Measurements from ENCODE around the gene CHMP2B.

Gene CHMP2B, protein sequence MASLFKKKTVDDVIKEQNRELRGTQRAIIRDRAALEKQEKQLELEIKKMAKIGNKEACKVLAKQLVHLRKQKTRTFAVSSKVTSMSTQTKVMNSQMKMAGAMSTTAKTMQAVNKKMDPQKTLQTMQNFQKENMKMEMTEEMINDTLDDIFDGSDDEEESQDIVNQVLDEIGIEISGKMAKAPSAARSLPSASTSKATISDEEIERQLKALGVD

DNA sequence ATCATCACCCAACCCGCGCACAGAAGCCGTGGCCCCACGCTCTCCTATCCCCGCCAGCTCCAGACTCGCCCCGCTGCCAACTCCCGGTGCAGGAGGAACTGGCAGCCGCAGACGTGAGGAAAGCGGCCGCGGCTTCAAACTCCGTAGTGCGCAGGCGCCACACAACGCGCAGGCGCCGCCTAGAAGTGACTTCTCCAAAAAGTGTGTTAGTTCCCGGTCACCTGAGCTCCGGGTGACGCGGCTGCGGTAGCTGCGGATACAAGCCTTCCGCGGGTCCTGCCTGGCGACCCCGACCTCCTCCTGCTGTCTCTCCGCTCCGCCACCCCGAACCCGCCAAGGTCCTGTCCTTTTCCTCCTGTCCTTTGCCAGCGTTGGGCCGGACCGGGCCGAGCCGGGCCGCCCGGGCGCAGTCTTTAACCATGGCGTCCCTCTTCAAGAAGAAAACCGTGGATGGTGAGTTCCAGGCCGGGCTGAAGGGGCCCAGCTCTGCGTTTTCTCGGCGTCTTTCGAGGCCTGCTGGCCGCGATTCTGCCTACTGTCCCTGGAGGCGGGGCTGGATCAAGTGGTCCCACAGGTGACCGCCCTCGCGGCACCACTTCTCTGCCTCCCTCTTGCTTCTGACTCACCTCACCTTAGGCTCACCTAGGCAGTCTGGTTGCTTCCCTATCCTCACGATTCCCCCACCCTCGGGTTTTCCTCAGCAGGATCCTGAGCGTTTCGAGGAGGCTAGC, at the start of gene CHMP2B:
TSS of gene CHMP2B (plus strand) at position 206 of the 731 bp plus-strand sequence. CDS start at position 420, 214 bp downstream.
- peak; percentile 93 for DNase-seq (ENCODE audit: low read depth)

DNA sequence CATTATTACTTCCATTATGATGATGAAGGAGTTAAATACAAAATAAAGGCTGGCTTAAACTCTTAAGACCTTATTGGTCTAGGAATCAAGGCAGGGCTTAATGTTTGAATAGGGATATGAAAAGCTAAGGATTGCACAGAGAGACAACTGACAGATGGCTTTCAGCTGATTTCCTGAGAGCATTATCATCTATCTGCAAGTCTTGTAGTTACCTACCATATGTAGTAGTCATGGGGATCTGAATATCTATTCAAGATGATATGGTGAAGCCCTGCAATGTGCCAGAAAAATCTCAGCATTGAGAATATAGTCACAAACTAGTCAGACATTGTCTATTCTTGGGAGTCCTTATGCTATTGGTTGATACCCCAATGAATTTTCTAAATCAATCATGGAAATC, 47.5 kb upstream of the CHMP2B start:
- DNase-seq (ENCODE audit: low read depth): no peak

DNA sequence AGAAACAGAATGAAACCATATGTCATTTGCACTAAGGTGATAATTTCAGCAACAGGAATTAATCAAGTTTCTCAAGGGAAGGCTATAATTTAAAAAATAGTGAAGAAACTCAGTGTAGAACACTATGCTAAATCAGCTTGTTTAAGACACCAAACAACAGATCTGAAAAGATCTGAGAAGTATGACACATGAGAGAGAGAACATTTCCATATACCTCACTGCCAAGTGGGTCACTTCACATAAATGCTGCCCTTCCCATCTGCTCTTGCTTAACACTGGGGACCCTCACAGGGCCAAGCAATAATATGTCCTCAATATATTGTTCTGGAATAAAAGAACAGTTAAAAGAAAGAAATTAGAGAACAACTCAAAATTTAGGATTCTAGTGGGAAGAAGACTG, 45.6 kb upstream of the CHMP2B start:
- DNase-seq (ENCODE audit: low read depth): no peak

DNA sequence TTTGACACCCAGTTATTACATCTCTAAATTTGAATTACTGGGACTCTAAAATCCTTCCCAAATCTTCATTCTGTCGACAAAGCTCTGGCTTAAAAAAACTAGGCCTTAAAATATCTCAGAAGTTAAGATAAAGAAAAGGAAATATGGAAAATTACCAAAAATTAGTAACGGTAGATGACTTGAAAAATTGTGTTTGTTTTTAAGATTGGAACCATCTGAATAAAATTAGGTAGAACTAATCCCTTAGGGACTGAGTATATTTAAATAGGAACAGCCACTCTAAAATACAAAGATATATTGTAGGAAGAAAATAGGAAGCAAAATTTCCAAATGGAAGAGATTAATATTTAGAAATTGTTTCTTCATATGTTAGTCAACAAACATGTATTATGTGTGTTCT, 45.1 kb upstream of the CHMP2B start:
- DNase-seq (ENCODE audit: low read depth): no peak

DNA sequence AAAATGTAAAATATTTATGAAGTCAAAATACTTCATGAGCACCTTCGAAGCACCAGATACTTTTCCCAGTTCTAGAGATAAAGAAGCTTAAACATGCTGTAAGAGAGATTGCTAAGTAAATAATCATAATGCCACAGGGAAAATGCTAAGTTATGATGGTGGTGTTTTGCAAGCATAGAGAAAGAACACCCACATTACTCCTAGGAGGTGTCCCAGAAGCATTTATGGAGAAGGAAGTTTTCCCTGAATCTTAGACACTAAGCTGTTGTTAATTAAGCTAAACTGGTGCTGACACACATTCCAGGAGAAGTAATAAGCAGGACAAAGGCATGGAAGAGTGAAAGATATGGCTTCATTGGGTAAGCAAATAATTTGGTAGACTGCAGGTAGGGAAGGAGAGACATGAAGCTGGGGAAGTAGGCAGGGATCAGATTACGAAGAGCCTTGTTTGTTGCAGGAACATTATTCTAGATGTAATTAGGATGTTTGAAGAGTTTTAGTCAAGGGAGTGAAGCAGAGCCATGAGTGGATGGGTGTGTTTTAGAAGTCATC, 40.4 kb upstream of the CHMP2B start:
- DNase-seq (ENCODE audit: low read depth): no peak

DNA sequence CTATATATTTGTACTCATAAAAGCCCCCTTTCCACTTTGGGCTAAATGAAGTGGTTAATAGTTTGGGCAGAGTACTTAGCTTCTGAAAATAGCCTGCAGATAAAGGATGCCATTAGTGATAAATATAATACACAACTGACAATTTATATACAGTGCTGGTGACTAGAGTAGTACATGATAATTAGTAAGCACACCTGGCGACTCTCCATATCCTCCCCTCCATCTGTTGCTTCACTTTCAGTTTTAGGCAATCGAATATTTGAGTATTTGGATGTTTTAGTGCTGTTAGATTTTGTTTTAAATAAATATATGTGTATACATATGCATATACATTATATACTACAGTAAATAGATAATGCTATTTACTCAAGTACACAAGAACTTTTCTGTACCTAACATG, 35.9 kb upstream of the CHMP2B start:
- no peak for DNase-seq (ENCODE audit: low read depth)

DNA sequence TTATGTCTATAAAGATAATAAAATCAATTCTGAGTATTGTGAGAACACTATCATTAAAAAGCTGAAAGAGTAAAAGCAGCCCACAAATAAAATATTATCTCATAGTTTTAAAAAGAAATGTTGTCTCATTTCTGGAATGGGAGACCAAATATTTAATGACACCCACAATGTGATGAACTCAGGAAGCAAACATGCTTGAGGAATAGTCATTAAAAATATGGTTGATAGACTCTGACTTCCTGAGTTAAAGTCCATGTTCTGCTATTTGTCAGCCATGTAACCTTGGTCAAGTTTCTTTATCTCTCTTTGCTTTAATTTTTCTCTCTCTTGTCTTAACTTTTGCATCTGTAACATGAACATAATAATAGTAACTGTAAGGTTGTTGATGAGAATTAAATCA, 35.5 kb upstream of the CHMP2B start:
- no peak for DNase-seq (ENCODE audit: low read depth)

DNA sequence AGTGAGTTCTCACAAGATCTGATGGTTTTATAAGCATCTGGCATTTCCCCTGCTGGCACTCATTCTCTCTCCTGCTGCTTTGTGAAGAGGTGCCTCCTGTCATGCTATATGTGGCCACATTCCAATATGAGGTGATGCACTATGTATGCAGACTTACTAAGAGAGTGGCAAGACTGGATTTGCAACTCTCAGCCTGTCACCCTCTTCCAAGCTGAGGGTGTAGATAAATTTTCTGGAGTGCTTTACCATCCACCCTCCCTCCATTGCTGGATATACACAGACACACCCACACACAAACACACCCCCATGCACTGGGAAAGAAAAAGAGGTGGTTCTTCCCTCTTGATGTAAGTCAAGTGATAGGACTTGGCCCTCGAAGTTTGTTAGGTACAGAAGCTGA, 30.2 kb upstream of the CHMP2B start:
- no peak for DNase-seq (ENCODE audit: low read depth)

DNA sequence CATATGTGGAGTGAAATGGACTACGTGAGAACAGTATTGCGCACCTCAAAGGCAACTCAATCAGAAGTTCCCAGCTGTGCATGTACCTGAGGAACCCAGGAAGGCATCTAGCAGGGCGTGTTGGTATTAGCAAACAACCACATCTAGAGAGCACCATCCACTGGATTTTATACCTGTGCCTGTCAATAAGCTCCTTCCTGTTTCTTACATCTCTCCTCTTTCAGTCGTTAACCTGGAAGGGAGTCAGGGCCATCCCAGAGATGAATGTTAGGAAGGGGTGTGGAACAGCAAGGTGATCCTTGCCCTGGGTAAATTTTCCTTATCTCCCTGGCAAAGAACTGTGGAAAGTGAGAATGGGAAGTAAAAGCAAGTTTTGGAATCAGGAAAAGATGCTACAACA, 29.6 kb upstream of the CHMP2B start:
- no peak for DNase-seq (ENCODE audit: low read depth)

DNA sequence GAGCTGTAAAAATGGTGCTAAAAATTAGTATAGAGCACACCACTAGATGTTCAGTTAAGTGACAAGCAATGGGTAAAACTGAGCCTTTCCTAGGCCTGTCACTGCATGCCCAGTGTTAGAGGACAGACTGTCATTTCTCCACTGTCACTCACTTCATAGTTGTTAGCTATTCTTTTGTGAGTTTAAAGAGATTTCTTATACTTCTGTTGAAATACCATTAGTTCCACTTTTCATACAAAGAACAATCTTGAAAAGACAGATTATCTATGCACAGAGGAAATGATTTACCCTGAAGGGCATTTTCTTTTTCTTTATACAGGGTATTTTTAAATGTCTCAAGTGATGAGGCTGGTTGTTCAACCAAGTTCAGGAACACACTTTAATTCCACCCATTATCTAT, 28.3 kb upstream of the CHMP2B start:
- no peak for DNase-seq (ENCODE audit: low read depth)

DNA sequence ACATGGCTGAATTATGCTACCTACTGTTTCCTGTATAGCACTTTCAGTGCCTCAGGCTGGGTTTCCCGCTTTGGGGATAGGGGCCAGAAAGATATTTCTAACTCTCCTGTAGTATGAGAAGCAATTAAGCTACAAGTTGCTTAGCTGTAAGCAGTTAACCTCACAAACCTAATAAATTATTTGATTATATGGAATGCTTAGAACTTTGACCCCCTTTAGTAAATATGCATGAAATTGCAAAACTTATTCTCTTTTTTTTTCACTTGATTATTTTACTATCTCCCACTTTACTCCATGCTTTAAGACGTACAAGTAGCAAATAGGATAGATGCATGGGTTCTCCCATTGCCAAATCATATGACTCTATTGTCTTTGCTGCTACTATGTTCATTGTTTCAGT, 27.5 kb upstream of the CHMP2B start:
- DNase-seq (ENCODE audit: low read depth): no peak

DNA sequence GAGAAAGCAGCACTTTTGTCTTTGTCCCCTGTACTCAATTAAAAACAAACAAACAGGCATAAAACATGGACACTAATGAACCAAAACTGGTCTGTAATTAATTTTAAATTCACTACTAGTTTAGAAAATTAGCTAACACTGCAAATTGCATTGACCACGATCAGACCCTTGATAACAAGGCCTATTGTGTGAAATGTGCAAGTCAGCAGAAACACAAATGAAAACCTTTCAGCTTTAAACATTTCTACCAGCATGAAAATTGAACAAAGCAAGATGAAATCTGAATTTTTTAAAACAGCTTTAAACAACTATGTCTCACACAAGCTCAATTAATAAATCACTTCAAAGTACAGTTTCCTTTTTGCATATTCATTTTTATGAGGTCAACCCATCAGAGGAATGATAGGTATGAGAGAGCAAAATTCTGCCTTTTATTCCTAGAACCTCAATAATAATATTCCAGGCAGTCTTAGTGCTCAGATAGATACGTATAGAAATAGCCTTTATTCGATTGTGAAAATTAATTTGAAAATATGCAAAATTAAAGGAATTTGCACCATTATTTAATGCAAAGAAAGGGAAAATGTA, 27.0 kb upstream of the CHMP2B start:
- DNase-seq (ENCODE audit: low read depth): no peak

DNA sequence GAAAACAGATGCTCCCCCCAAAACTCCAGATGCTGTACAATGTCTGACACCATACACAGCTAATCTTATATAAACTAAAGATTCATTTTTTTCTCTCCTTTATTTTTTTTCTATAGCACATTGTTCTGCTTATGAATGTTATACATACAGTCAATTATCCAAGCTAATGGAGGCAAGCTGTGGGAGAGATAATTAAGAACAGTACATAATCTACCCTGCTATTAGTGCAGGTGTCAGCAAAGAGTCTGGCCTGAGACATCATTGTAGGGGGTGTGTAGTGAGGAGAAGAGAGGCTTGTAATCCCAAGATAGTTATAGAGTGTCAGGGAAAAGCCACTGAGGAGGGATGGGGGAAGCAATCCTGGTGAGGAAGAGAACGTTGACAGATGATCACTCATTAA, 25.4 kb upstream of the CHMP2B start:
- no peak for DNase-seq (ENCODE audit: low read depth)

DNA sequence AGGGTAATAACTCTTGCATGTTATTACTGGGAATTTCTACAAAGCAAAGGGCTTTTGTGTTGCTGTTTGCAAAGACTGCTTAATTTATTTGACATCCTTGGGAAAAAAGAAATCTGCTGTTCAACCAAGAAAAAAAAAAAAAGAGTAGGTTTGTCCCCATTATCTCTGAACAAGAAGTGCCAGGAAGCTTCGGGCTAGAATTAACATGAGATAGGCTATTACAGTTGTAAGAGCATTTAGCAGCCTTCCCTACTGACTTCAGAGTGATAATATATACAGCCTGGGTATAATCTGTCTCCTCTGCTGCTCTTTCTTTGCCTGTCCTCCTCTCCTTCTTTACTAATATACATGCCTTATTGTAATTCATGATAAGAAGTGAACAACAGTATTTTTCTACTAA, 23.3 kb upstream of the CHMP2B start:
- DNase-seq (ENCODE audit: low read depth): no peak

DNA sequence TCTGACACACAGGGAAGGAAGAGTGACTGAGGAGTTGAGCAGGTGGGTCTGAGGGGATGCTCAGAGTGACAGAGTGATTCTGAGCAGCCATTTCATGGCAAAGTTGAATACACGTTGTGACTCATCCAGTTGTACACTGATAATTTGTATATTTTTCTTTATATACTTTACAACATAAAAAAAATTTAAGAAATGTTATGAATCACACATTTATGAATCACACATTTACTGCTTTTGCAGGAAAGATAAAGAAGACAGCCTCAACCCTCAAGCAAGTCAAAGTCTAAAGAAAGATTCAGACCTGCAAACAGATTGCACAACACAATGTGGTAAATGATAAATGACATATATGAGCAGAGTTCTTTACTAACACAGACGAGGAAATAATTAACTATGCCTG, 21.0 kb upstream of the CHMP2B start:
- peak; percentile 57 for DNase-seq (ENCODE audit: low read depth)

DNA sequence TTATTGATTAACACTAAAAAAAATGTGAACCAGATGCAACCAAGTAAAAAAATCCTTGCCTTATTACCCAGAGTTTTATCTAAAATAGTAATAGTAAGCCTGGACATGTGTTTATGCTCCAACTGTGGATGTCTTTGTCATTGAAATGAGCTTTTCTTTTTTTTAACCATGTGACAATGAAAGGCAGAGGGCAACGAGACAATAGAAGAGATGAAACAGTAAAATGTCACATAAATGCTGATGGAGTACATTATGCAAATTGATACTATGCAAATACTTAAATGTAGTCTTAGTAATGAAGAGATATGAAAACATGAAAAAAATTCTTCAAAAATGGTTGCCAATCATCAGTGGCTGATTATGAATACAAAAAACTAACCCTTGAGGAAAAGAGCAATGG, 20.5 kb upstream of the CHMP2B start:
- DNase-seq (ENCODE audit: low read depth): no peak

DNA sequence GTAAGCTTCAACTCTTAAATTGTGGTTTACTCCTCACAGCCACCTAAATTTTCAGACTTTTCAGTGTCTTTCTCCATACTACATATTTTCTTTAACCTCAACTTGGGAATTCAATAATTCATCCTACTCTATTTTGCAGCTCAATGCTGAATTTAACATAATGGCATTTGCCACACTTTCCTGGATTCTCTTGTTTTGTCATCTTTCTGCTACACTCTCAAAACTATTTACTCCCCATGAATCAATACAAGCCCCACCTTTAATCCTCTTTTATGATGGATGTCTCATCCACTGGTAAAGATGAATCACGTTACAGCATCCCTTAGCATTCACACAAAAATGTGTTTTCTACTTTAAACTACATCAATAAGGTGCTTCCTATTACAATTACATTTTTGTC, 19.6 kb upstream of the CHMP2B start:
- DNase-seq (ENCODE audit: low read depth): no peak

DNA sequence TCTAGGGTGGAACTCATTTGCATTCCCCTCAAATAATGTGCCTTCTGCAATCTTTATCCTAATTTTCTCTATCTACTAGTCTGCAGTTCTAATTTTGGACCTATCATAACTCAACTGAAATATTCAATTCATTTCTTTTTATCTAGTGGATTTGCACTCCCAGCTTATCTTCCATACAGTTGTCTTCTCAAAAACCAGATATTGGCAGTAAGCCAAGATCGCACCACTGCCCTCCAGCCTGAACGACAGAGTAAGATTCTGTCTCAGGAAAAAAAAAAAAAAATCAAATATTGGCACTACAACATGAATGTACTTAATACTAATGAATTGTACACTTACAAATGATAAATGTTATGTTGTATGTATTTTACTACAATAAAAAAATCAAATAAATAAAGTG, 18.0 kb upstream of the CHMP2B start:
- no peak for DNase-seq (ENCODE audit: low read depth)

DNA sequence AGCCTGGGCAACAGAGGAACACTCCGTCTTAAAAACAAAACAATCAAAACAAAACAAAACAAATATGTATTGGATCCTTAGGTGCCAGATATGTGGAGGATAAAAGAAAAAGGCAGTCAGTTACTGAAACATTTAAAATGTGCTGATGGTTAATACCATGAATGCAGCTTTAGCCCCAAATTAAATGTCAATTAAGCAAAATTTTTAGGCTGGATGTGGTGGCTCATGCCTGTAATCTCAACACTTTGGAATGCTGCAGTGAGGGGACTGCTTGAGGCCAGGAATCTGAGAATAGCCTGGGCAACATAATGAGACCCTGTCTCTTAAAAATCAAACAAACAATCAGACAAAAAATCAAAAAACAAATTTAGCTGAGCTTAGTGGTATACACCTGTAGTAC, 8.5 kb upstream of the CHMP2B start:
- DNase-seq (ENCODE audit: low read depth): no peak

DNA sequence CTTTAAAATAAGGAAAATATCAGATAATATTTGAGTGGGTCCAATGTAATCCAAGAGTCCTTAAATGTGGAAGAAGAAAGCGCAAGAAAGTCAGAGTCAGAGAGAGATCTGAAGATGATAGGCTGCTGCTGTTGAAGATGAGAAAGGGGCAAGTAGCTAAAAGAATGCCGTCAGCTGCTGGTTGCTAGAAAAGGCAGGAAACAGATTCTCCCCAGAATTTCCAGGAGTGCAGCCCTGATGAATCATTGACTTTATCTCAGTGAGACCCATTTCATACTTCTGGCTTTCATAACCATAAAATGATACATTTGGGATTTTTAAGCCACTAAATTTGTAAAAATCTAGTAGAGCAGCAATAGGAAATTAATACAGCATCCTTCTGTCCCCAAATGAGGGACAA, 7.5 kb upstream of the CHMP2B start:
- DNase-seq (ENCODE audit: low read depth): no peak

DNA sequence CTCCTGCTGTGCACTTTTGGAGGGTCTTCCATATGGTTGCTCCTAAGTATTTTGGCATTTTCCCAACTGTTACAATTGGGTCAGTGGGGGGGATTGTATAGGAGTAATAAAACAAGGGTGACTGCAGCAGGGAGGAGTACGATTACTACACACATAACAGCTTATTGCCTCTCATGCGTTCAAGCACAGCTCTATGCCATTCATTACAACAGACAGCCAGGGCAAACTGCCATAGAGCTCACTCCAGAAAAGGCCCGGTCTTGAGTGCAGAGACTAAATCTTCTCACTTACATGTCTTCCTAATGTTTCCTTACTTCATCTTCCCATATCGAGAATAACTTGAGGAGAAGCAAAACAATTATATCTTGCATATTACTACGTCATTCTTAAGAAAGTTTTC, 1.4 kb upstream of the CHMP2B start:
- peak; percentile 14 for DNase-seq (ENCODE audit: low read depth)

DNA sequence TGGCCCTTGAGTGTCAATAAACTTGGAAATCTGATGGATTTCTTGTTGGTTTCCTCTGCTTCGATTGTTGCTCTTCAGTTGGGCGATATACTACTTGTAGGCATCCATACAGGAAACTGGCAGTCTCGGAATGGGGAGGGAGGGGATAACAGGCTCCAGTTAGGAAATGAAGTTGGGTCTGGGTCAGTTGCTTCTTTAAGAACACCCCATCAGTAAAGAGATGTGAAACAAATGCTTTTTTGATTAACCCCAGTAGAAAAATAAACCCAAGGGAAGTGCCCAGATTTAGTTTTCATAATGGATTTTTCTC, 681 bp downstream of the CHMP2B start:
- DNase-seq (ENCODE audit: low read depth): no peak

DNA sequence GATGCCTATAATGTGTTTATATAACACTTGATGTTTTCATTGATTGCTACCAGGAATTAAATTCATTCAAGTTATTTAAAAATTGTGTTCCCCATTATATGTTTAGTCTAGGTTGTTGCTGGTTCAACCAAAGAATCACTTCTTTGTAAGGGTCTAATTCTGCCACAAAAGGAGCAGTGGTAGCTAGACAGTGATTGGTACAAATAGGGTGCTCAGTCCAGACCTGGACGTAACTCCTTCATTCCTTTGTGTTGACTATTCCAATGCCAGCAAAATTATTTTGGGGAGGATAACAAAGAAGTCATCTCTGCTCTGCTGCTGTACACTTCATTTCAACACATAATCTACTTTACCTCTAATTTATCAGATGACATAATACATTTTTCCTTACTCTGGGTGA, 1.2 kb downstream of the CHMP2B start:
- DNase-seq (ENCODE audit: low read depth): no peak

DNA sequence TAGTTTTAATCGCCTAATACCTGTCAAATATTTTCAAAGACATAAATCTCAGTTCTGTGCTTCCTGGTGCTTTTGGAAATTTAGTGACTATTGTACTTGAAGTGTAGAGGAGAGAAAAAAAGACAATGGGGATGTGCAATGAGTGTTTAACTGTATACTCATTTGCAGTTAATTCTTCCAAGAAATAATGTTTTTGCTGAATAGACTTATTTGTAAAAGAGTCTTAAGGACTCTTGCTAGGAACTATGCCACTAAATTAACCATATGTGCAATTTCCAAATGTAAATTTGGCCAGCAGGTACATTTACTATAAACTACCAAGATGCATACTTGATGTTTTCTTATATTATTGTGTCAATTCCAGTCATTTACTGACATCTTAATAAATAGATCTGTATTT, 2.0 kb downstream of the CHMP2B start:
- no peak for DNase-seq (ENCODE audit: low read depth)
